OCI-M2 (cell line): Measurements from ENCODE around the gene PPME1.

Experiments
- DNase-seq: peaks from one replicate; lab custom pipeline; 2025; ENCODE audit not compliant: unreplicated experiment; lab: John Stamatoyannopoulos, UW

The PPME1 gene

GRCh38 chr11:74221816-74222215, 50.7 kb downstream of the PPME1 start:
- DNase-seq = no peak

- no peak for DNase-seq
These were observed 54.5 kb downstream of the PPME1 start for GRCh38 chr11:74225565-74225964.

DNA sequence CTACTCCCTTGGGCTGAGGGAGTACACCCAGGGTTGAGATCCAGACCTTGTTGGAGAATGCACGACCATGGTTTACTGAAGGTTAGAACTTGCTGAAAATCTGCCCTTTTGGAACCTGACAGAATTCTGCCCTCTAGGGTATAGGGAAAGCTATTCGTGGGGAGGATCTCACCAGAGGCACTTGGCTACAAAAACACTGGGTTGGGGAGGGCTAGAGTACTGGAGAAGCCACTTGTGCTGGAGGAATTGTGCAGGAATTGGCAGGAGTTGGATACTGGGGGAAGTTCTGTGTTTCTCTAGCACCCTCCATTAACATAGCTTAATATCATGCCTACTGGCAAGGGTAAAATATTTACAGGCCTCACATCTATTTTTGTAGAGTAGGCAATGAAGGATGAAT, 55.8 kb downstream of the PPME1 start:
- no peak for DNase-seq

- no peak for DNase-seq
These were observed 61.3 kb downstream of the PPME1 start for GRCh38 chr11:74232311-74232950.

- no peak for DNase-seq
These were observed 62.6 kb downstream of the PPME1 start for GRCh38 chr11:74233683-74234082.

DNA sequence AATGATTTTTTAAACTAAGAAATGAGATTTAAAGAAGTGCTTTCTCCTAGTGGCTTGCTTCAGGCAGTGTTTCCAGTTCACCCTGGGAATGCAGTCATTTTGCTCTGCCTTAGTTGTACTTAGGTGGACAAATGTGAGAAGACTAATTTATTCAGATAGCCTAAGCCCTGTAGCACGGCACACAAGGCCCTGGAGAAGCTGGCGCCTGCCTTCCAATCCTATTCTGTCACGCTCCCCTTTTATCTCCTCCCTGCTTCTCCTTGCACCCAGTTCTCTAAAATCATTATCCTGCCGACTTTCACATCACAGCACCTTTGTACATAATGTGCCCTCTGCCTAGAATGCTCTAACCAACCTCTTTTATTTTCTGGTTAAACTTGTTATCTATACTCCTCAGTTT, 64.0 kb downstream of the PPME1 start:
- no peak for DNase-seq

DNA sequence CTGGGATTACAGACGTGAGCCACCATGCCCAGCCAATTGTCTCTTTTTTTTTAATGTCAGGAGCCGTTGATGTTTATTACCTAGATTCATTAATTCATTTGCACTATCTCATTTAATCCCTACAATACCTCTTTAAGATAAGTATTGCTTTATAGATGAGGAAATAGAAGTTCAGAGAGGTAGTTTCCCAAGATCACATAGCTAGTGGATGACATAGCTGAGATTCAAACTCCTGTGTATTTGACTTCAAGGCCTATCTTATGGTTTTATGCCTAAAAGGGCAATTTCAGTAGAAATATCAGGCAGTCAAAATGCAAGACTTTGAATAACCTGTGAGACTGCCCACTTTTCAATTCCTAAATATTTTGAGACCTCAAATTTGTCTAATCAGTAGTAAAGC, 66.5 kb downstream of the PPME1 start:
- no peak for DNase-seq

- DNase-seq = no peak
These were observed 67.2 kb downstream of the PPME1 start for GRCh38 chr11:74238243-74238642.

- DNase-seq = no peak
These were observed 77.4 kb downstream of the PPME1 start for GRCh38 chr11:74248469-74248868.

- DNase-seq = no peak
These were observed 78.4 kb downstream of the PPME1 start for GRCh38 chr11:74249496-74249895.

DNA sequence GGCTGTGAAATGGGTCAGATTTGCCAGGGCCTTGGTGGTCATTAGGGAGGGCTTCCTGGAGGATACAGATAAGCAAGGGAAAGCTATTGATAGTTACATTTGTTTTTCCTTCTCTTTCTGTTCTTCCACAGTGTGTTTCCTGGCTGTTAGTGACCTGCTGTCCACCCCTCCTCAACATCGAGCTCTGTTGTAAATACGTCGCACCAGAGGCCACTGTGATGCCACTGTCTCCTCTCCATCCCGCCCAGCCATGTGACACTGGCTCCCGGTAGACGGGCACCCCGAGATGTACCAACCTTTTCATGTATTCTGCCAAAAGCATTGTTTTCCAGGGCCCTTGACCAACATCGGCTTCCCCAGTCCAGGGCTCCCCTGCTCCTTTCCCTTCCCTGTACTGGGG, 82.3 kb downstream of the PPME1 start:
- no peak for DNase-seq

DNA sequence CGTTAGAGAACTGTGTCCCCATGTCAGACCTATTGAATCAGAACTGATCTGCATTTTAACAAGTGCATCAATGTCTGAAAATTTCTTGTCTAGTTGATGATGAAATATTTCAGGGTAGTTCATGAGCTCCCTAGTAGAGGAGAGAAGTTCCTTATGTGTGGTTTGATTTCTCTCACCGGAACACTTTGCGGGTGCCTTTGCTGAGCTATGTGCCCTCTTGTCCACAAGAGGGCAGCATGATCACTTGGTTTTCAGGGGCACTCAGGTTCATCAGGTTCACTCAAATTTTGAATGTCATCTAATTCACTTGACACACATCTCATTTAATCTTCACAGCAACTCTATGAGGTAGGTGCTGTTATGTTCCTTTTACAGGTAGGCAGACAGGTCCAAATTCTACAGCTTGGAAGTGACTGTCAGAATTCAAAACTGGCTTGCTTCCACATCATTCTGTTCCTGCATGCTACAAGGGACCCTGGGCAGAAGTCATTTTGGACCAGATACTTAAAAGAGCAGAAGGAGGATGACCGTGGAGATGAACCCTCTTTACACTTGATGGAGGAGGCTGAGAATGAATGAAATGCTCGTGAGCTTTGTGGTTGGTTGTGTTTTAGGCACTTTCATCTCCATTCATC, 84.8 kb downstream of the PPME1 start:
- DNase-seq = no peak

- no peak for DNase-seq
These were observed 85.5 kb downstream of the PPME1 start for GRCh38 chr11:74256378-74257133.

DNA sequence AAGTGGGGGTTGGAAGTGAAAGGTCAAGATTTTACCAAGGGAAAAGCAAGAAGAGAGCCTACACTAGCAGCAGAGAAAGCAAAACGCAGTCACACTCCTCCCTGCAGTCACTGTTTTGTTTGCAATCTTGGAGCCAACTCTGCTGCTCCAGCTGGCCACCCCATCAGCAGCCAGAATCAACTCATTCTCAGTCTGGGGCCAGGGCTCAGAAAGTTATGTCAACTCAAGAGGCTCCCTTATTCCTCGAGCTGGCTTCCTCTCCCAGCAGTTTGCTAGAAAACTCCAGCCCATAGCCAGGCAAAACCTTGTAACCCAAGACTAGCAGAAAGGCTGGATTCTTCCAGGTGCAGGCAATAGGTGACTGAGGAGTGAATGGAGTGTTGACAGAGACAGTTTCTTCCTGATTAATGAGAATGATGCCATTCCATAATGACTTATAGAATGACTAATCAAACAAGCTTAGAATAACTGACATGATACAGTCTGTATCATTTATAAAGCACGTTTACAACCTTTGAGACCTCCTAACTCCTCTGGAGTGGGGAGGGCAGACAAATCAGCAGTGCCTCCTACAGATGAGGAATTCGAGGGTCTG, 87.0 kb downstream of the PPME1 start:
- no peak for DNase-seq

- DNase-seq = no peak
These were observed 91.6 kb downstream of the PPME1 start for GRCh38 chr11:74262725-74263124.

DNA sequence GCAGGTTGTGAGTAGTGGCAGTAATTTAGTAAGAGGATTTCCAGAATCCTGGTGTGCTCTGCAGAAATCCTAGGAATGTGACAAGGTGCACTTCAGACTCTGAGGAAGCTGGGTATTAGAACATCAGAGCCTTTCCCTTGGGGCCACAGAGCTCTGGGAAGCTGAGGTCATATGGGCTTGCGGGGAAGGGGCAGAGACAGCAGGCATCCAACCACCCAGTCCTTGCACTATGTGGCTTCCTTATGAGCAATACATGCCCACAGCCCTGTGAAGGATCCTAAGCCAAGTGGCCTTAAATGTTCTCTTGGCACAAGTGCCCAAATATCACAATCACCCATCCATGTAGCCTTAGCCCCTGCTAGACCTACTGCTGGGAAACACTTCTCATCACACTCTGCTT, 94.2 kb downstream of the PPME1 start:
- no peak for DNase-seq

- no peak for DNase-seq
These were observed 95.9 kb downstream of the PPME1 start for GRCh38 chr11:74267014-74267413.

DNA sequence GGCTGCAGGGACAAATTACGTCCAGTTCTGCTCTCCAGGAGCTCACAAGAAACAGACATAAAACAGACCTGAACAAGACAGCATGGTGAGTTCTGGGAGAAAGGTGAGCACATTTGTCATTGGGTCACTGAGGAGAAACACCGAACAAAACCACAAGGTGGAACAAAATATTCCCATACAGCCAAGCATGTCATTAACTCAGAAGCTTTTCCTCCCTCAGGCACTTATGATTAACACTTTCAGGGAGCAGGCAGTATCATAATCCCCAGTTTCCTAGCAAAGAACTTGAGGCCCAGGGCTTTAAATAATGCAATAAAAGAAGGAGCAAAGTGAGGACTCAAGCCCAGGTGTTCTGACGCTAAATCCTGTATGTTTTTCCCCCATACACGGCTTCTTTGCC, 97.4 kb downstream of the PPME1 start:
- no peak for DNase-seq

DNA sequence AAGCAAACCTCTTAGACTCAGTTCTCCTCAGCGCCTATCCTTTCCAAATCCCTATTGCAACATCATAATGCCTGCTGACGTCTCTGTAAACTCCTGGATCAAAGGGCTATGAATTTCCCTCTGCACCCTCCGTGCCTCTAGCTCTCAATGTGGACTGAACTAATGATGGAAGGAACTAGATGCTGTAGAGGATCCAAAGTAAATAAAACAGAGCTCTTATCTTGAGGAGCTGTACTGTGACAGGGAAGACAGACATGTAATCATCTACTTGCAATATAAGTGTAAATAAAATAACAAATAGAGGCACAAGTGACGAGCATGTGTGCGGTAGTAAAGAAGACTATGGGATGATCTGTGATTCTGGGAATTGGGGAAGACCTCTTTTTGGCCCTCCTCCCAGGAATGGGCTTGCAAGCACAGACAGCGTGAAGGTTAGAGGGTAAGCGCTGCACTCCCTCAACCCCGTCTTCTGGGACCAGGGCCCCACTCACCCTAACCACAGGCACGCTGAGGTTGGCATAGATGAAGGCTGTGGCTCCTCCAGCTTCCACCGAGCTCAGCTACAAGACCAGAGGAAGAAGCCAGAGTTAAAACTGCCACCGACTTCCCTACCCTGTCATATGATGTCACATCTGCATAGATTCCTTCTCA, 98.2 kb downstream of the PPME1 start:
- no peak for DNase-seq

DNA sequence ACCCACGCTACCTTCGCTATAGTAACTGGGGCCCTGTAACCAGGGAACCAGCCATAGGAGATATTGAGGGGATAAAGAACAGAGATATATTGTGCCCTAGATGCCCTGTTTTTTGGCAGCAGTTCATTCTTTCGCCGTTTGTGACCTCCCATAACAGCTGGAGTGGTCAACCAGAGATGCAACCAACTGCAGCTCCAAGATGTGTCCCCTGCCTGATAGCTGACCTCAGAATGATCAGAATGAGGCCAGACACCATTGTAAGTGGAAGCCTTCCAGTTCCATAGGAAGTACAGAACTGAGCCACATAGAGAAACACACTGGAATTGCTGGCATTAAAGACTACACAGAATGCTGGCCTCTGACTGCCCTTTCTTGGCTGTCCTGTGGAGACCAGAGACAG, 101.2 kb downstream of the PPME1 start:
- no peak for DNase-seq

DNA sequence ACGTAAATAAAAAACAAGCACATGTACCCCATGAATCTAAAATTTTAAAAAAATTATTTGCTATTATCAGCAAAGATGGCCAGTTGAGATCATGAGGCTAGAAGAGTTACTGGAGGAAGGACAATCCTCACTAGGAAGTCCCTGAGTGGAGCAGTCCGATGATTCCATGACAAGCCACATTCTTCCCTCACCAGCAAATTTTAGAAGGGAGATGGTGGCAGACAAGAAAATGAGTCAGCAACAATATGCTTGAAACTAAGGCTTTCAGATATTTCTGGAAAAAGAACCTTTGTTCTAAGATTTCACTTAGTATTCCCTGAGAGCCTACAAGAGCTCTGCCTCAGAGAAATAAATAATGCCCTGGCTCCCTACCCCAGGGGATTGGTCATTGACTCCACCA, 105.5 kb downstream of the PPME1 start:
- no peak for DNase-seq

DNA sequence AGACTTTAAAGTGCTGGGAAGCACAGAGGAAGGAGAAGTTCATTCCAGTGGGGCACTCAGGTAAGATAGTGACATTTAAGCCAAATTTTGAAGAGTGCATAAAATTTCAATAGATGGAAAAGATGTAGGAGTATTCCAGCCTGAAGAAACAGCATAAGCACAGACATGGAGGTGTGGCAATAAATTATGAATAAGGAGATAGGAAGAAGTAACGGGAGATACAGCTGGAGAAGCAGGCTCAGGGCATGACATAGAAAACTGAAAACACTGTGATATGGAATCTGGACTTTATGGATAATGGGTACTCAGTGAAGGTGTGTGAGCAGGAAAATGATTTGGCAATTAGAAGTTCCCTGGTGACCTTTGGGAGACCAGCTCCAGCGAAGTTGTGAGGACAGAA, 107.0 kb downstream of the PPME1 start:
- no peak for DNase-seq
